ENCODE measurements around the gene F11.

GRCh38 chr4:186271081-186271678, 5.2 kb downstream of the F11 start:
- TF ChIP-seq CTCF (IDR thresholded peaks at IDR 0.05 in 8 of 11, conservative IDR thresholded peaks at IDR 0.05 in 3 of 11) (no peak), POLR2A (IDR thresholded peaks at IDR 0.05) (no peak)
